ENCODE data around the gene DNAJB12. TPM values are rescaled to one million over a fixed set of nuclear protein-coding genes. Genes with fewer than 3 reads are reported as not detected.

The DNAJB12 gene
- total and polyA plus RNA-seq, 10 of the 15 experiments (the other 5 are each of a cell fraction or from before 2014, with no cell fraction given) = 4.6 to 31.6 (median 18.8) TPM

GRCh38 chr10:72303424-72304128, 51.1 kb downstream of the DNAJB12 start (continued):
- no peak for TF ChIP-seq CEBPZ (IDR thresholded peaks at IDR 0.05; ENCODE audit: low read depth, low read length)
- TF ChIP-seq BCLAF1 (IDR thresholded peaks at IDR 0.05) = no peak
- no peak for TF ChIP-seq YY1 (IDR thresholded peaks at IDR 0.05; ENCODE audit: low read depth, low read length)
- no peak for TF ChIP-seq E2F4 (IDR thresholded peaks at IDR 0.05; ENCODE audit: low read depth, low read length)
- TF ChIP-seq SIX5 (IDR thresholded peaks at IDR 0.05; ENCODE audit: low read depth, low read length, severe bottlenecking) = no peak
- TF ChIP-seq CEBPB (IDR thresholded peaks at IDR 0.05; ENCODE audit: borderline replicate concordance in 1 of 2, low read depth in 2 of 2, low read length in 2 of 2) = no peak
- no peak for TF ChIP-seq ASH2L (IDR thresholded peaks at IDR 0.05; ENCODE audit: borderline replicate concordance, low read depth)
- TF ChIP-seq ZNF24 (IDR thresholded peaks at IDR 0.05) = no peak
- TF ChIP-seq PRDM15 (CRISPR knock-in tag; IDR thresholded peaks at IDR 0.05) = no peak
- TF ChIP-seq HDGF (IDR thresholded peaks at IDR 0.05) = no peak
- TF ChIP-seq IKZF1 (conservative IDR thresholded peaks at IDR 0.05) = no peak
- TF ChIP-seq CUX1 (IDR thresholded peaks at IDR 0.05; ENCODE audit: insufficient replicate concordance, low read depth, low read length) = no peak

Measured in GM12878 (cell line).